K562 (cell line): ENCODE results near the gene SLC7A4. TPM values are rescaled to one million over a fixed set of nuclear protein-coding genes. Genes with fewer than 3 reads are reported as not detected.

ENCODE experiments used
- BMI1 ChIP-seq: fragments of 150-350 bp; IDR thresholded peaks from 2 replicates; pipeline ENCODE4 v1.6.1; 2014; ENCODE audit warnings: low read length
- E2F3 ChIP-seq: fragments of 250-450 bp; sonication (Bioruptor Pico); IDR thresholded peaks from 2 replicates; pipeline ENCODE4 v1.4.0; 2020; ENCODE audit warnings: mild to moderate bottlenecking
- ETS2 ChIP-seq: IDR thresholded peaks from 2 replicates; pipeline ENCODE4 v1.6.1; 2016; ENCODE audit warnings: borderline replicate concordance, missing genetic modification characterization, mild to moderate bottlenecking, moderate library complexity, missing compliant biosample characterization; ENCODE audit not compliant: poor library complexity, severe bottlenecking
- JUND ChIP-seq, 2 experiments: IDR thresholded peaks; 2 replicates in 1 of 2; 3 replicates in 1 of 2; pipeline ENCODE4 v1.6.1; 2011; ENCODE audit warnings: borderline replicate concordance in 2 of 2, low read depth in 2 of 2, low read length in 2 of 2, improper control_type of control experiment in 1 of 2, missing biosample characterization in 1 of 2, missing genetic modification characterization in 1 of 2, missing genetic modification reagents in 1 of 2
- KAT8 ChIP-seq: fragments of 450-650 bp; IDR thresholded peaks from 2 replicates; pipeline ENCODE4 v1.6.1; 2016; ENCODE audit warnings: low read depth, mild to moderate bottlenecking
- KDM4B ChIP-seq, 2 experiments: fragments of 450-650 bp in 1 of 2; sonication (generic) in 1 of 2; IDR thresholded peaks; 2 replicates each; pipeline ENCODE4 v1.6.1; 2016 to 2017; ENCODE audit warnings: borderline replicate concordance in 2 of 2, antibody characterized with exemption in 1 of 2, low read depth in 1 of 2, mild to moderate bottlenecking in 1 of 2
- MLX ChIP-seq, 2 experiments: fragments of 450-650 bp in 1 of 2; sonication (generic) in 1 of 2; formaldehyde crosslinking; conservative IDR thresholded peaks; 2 replicates each; pipeline versions ENCODE4 v1.4.0 to v1.8.1; 2020 to 2022; ENCODE audit warnings: mild to moderate bottlenecking in 1 of 2, missing genetic modification reagents in 1 of 2
- NFIC ChIP-seq: fragments of 450-650 bp; IDR thresholded peaks from 2 replicates; pipeline ENCODE4 v1.6.1; 2017; ENCODE audit warnings: mild to moderate bottlenecking, inconsistent platforms
- NR2F6 ChIP-seq: fragments of 450-650 bp; formaldehyde crosslinking; IDR thresholded peaks from 2 replicates; pipeline ENCODE4 v1.4.0; 2020; ENCODE audit warnings: mild to moderate bottlenecking
- RBM14 ChIP-seq: fragments of 200-400 bp; formaldehyde crosslinking; IDR thresholded peaks from 2 replicates; pipeline ENCODE4 v1.6.1; 2018; ENCODE audit warnings: low read depth, mild to moderate bottlenecking, low read length, moderate library complexity, borderline replicate concordance; ENCODE audit not compliant: insufficient read depth
- RBM25 ChIP-seq: fragments of 200-400 bp; formaldehyde crosslinking; IDR thresholded peaks from 2 replicates; pipeline ENCODE4 v1.6.1; 2018; ENCODE audit warnings: low read length, low read depth, moderate library complexity; ENCODE audit not compliant: severe bottlenecking
- STAG1 ChIP-seq: sonication (generic); formaldehyde crosslinking; IDR thresholded peaks from 2 replicates; pipeline ENCODE4 v1.5.0; 2020; ENCODE audit warnings: missing genetic modification reagents, borderline replicate concordance
- TAF7 ChIP-seq: fragments of 450-650 bp; IDR thresholded peaks from 2 replicates; pipeline ENCODE4 v1.6.1; 2016; ENCODE audit warnings: missing genetic modification characterization, missing compliant biosample characterization
- TAL1 ChIP-seq: fragments of 450-650 bp; IDR thresholded peaks from 2 replicates; pipeline ENCODE4 v1.6.1; 2016; ENCODE audit warnings: mild to moderate bottlenecking
- ZBTB11 ChIP-seq, 3 experiments: fragments of 200-800 bp in 1 of 3; fragments of 250-450 bp in 1 of 3; fragments of 450-650 bp in 1 of 3; sonication (Bioruptor Pico) in 1 of 3; sonication (Bioruptor generic) in 1 of 3; formaldehyde crosslinking in 1 of 3; IDR thresholded peaks; 2 replicates each; pipeline versions ENCODE4 v1.6.1 to v1.8.0; 2016 to 2022; ENCODE audit warnings: mild to moderate bottlenecking in 2 of 3, missing genetic modification characterization in 2 of 3, missing compliant biosample characterization in 1 of 3, moderate library complexity in 1 of 3
- ZBTB26 ChIP-seq: fragments of 450-650 bp; formaldehyde crosslinking; IDR thresholded peaks from 2 replicates; pipeline ENCODE4 v1.4.0; 2022; ENCODE audit warnings: missing genetic modification characterization
- ZKSCAN3 ChIP-seq: fragments of 250-450 bp; sonication (Bioruptor Pico); IDR thresholded peaks from 2 replicates; pipeline ENCODE4 v1.4.0; 2020
- ZNF134 ChIP-seq: fragments of 250-450 bp; sonication (Bioruptor Pico); conservative IDR thresholded peaks from 2 replicates; pipeline ENCODE4 v1.4.0; 2020
- ZNF311 ChIP-seq: fragments of 250-450 bp; sonication (Bioruptor Pico); IDR thresholded peaks from 2 replicates; pipeline ENCODE4 v1.4.0; 2020; ENCODE audit warnings: mild to moderate bottlenecking, moderate library complexity
- ZNF778 ChIP-seq: fragments of 450-650 bp; formaldehyde crosslinking; IDR thresholded peaks from 2 replicates; pipeline ENCODE4 v1.4.0; 2020; ENCODE audit warnings: mild to moderate bottlenecking, moderate library complexity
- ZSCAN32 ChIP-seq: fragments of 450-650 bp; formaldehyde crosslinking; IDR thresholded peaks from 2 replicates; pipeline ENCODE4 v1.4.0; 2020; ENCODE audit warnings: mild to moderate bottlenecking, moderate library complexity
- polyA plus RNA-seq, 8 experiments: library from polyadenylated mRNA; depleted of rRNA in 4 of 8; stranded (reverse) in 5 of 8; unstranded in 3 of 8; fragments of >200 nt; fragmentation: Nextera tagmentation in 2 of 8; fragmentation: Illumina TruSeq in 1 of 8; extraction: Ambion mirVana in 2 of 8; extraction: Trizol in 1 of 8; gene quantifications; 2 replicates each; pipeline versions ENCODE4 v1.2.1 to v1.2.3, GENCODE V29; 2011 to 2014; ENCODE audit warnings: inconsistent platforms in 1 of 8, missing spikeins in 1 of 8
- total RNA-seq, 7 experiments: library from RNA; depleted of rRNA in 6 of 7; stranded (reverse); fragments of >200 nt in 6 of 7; fragmentation: Illumina TruSeq in 2 of 7; extraction: Trizol in 2 of 7; gene quantifications; 2 replicates each; pipeline versions ENCODE4 v1.2.1 to v1.2.3, GENCODE V29; 2011 to 2021; ENCODE audit warnings: low replicate concordance in 1 of 7
- TF ChIP-seq, protein P1 (sequence below), 3 experiments: fragments of 200-800 bp in 1 of 3; sonication (Bioruptor generic) in 1 of 3; sonication (generic) in 1 of 3; formaldehyde crosslinking in 1 of 3; IDR thresholded peaks; 2 replicates each; pipeline versions ENCODE4 v1.6.1 to v1.8.0; 2016 to 2022; ENCODE audit warnings: mild to moderate bottlenecking in 2 of 3, missing compliant biosample characterization in 2 of 3, missing genetic modification characterization in 2 of 3, missing genetic modification reagents in 1 of 3

SLC7A4 gene
- total and polyA plus RNA-seq, 9 of the 15 experiments (the other 6 are each of a cell fraction or from before 2014, with no cell fraction given) = not detected

DNA sequence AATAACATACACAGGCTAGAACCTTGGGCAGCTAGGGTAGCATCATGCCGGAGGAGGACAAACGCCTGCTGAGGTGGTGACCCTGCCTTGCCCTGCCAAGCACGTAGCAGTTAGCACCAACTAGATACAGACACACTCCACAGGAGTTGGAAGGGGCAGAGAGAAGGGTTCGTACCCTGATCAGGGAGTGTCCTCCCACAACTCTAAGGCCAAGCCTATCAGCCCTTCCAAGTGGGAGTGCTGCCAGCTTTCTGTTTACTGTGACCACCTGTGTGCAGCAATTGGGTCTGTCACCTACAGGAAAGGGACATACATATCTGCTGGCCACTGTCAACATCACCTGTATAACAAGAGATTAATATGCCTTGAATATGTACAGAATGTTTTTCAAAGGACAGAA is 28.6 kb downstream of the SLC7A4 start (continued):
- TF ChIP-seq KDM4B (IDR thresholded peaks at IDR 0.05; ENCODE audit: borderline replicate concordance in 2 of 2, low read depth in 1 of 2) (no peak), KAT8 (no peak), RBM14 (no peak), E2F3 (0 out of 2 replicates have a peak, but pooled peaks have one; percentile 14), NR2F6 (0 out of 2 replicates have a peak, but pooled peaks have one; percentile 45), ZSCAN32 (CRISPR knock-in tag) (no peak; the same call in 1 of the 2 replicates), STAG1 (CRISPR knock-in tag) (no peak), ETS2 (tag) (no peak), ZBTB11 (CRISPR knock-in tag; IDR thresholded peaks at IDR 0.05) (no peak), TAL1 (no peak), NFIC (no peak), BMI1 (no peak), ZNF778 (CRISPR knock-in tag) (no peak), MLX (CRISPR knock-in tag; conservative IDR thresholded peaks at IDR 0.05) (peak in 1 of 2 experiments; percentile 42; a peak in 1 of 4 replicates), TAF7 (tag) (no peak), ZBTB26 (CRISPR knock-in tag) (0 out of 2 replicates have a peak, but pooled peaks have one; percentile 9), ZKSCAN3 (CRISPR knock-in tag) (no peak), ZNF311 (CRISPR knock-in tag) (no peak), RBM25 (no peak), ZNF134 (CRISPR knock-in tag) (peak; percentile 86), JUND (IDR thresholded peaks at IDR 0.05; ENCODE audit: borderline replicate concordance, low read depth, low read length) (0 out of 2 replicates have a peak, but pooled peaks have one; percentile 6), JUND (tag; IDR thresholded peaks at IDR 0.05; ENCODE audit: borderline replicate concordance, low read depth, low read length) (no peak)
- TF ChIP-seq, protein P1, sequence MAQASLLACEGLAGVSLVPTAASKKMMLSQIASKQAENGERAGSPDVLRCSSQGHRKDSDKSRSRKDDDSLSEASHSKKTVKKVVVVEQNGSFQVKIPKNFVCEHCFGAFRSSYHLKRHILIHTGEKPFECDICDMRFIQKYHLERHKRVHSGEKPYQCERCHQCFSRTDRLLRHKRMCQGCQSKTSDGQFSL (CRISPR knock-in tag; IDR thresholded peaks at IDR 0.05) = no peak
- TF ChIP-seq, protein P1 (tag; IDR thresholded peaks at IDR 0.05) = 0 out of 4 replicates have a peak, but pooled peaks of 1 of the 2 experiments have one; percentile 14
